ENCODE results near the gene ANKEF1. TPM values are rescaled to one million over a fixed set of nuclear protein-coding genes. Genes with fewer than 3 reads are reported as not detected.
A peak's percentile ranks its signal among the peaks of the same experiment; 100 is the strongest.

The ANKEF1 gene
- total RNA-seq: 1 to 10 TPM; 4.8 to 7.3 TPM

- ATAC-seq: peak; percentile 99
- H3K4me3 Mint-ChIP-seq: peak within 1 kb of the TSS; percentile 61
- DNase-seq: peak; percentile 88
- H3K4me1 Mint-ChIP-seq: peaks cover 9% of the 10 kb centered on the region
- peaks cover 14% of the 10 kb centered on the region for H3K27me3 Mint-ChIP-seq
- CTCF ChIA-PET: interaction anchor here (0.7 to 1.3 kb wide), 3 partner anchors 14 to 636 kb away, joined by 3 to 4 read pairs (median 3); no protein-coding TSS in a partner anchor
- no peaks in the 10 kb centered on the region for H3K9me3 Mint-ChIP-seq (ENCODE audit: low read depth)
- peaks cover 18% of the 10 kb centered on the region for H3K36me3 Mint-ChIP-seq
- peak within 1 kb of the TSS; percentile 66 for H3K27ac Mint-ChIP-seq
Measured at GRCh38 chr20:10034717-10035571, at the start of gene ANKEF1. Gene ANKEF1, plus strand, starts transcription at chr20:10034987. Its CDS starts 3,315 bp downstream, at chr20:10038302.

DNA sequence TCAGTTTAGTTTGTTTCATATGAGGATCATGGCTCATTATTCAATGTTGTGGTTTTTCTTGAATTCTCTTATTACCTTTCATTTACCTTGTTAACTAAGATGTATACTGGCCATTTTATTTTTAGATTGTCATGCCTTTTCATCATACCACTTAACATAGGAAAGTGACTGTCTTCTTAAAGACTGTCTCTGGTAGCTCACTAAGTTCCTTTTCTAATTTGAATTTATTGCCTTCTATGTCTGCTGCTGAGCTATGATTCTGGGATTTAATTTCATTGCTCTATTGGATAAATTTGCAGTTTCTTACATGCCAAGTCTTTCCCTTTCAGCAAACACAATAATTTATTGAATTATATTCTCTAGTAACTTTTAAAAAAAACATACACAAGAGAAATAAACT lies 49.5 kb upstream of the ANKEF1 start:
- Mint-ChIP-seq H3K4me1 (no peaks in the 10 kb centered on the region), H3K4me3 (no peak overlapping the region), H3K27ac (no peak overlapping the region), H3K36me3 (no peaks in the 10 kb centered on the region), H3K9me3 (ENCODE audit: low read depth) (no peaks in the 10 kb centered on the region), H3K27me3 (peaks cover 16% of the 10 kb centered on the region)
- CTCF ChIA-PET: interaction anchor here (1.1 kb wide), 1 partner anchor 9 kb away, joined by 3 read pairs; no protein-coding TSS in a partner anchor
- ATAC-seq (no peak), DNase-seq (no peak)

- Mint-ChIP-seq H3K27me3 (peaks cover 16% of the 10 kb centered on the region), H3K36me3 (no peaks in the 10 kb centered on the region), H3K27ac (no peak overlapping the region), H3K4me3 (no peak overlapping the region), H3K4me1 (no peaks in the 10 kb centered on the region), H3K9me3 (ENCODE audit: low read depth) (no peaks in the 10 kb centered on the region)
- CTCF ChIA-PET: interaction anchor here (1.1 kb wide), 1 partner anchor 9 kb away, joined by 3 read pairs; no protein-coding TSS in a partner anchor
- no peak for ATAC-seq
- no peak for DNase-seq
Measured at GRCh38 chr20:9985773-9986172, 49.0 kb upstream of the ANKEF1 start.

- Mint-ChIP-seq H3K4me3 (no peak overlapping the region), H3K36me3 (no peaks in the 10 kb centered on the region), H3K4me1 (no peaks in the 10 kb centered on the region), H3K9me3 (ENCODE audit: low read depth) (no peaks in the 10 kb centered on the region), H3K27ac (no peak overlapping the region), H3K27me3 (peaks cover 16% of the 10 kb centered on the region)
- CTCF ChIA-PET: no interaction called here
- no peak for DNase-seq
- no peak for ATAC-seq
Measured at GRCh38 chr20:9989066-9989724, 45.6 kb upstream of the ANKEF1 start.

DNA sequence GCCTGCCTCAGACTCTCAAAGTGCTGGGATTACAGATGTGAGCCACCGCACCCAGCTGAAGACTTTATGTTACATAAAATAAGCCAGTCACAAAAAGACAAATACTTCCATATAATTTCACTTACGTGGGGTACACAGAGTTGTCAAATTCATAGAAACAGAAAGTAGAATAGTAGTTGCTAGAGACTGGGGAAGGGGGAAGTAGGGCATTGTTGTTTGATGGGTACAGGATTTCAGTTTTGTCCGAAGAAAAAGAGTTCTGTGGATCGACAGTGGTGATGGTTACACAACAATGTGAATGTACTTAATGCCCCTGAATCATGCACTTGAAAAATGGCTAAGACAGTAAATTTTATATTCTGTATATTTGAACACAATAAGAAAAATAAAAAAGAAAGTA lies 41.6 kb upstream of the ANKEF1 start:
- Mint-ChIP-seq H3K36me3 (no peaks in the 10 kb centered on the region), H3K9me3 (ENCODE audit: low read depth) (peaks cover 2% of the 10 kb centered on the region), H3K4me3 (no peak overlapping the region), H3K27me3 (peaks cover 12% of the 10 kb centered on the region), H3K27ac (no peak overlapping the region), H3K4me1 (no peaks in the 10 kb centered on the region)
- ATAC-seq: no peak
- CTCF ChIA-PET: no interaction called here
- DNase-seq: no peak

GRCh38 chr20:9994676-9995075 lies 40.1 kb upstream of the ANKEF1 start:
- H3K27me3 Mint-ChIP-seq: peaks cover 2% of the 10 kb centered on the region
- H3K36me3 Mint-ChIP-seq: no peaks in the 10 kb centered on the region
- no peak overlapping the region for H3K4me3 Mint-ChIP-seq
- H3K27ac Mint-ChIP-seq: no peak overlapping the region
- DNase-seq (no peak), ATAC-seq (no peak)
- CTCF ChIA-PET: no interaction called here
- peaks cover 2% of the 10 kb centered on the region for H3K9me3 Mint-ChIP-seq (ENCODE audit: low read depth)
- H3K4me1 Mint-ChIP-seq: no peaks in the 10 kb centered on the region

- Mint-ChIP-seq H3K36me3 (no peaks in the 10 kb centered on the region), H3K9me3 (ENCODE audit: low read depth) (peaks cover 2% of the 10 kb centered on the region), H3K4me3 (no peak overlapping the region), H3K27me3 (peaks cover 3% of the 10 kb centered on the region), H3K4me1 (no peaks in the 10 kb centered on the region), H3K27ac (no peak overlapping the region)
- CTCF ChIA-PET: no interaction called here
- ATAC-seq (no peak), DNase-seq (no peak)
Measured at GRCh38 chr20:9995510-9996272, 39.1 kb upstream of the ANKEF1 start.

- CTCF ChIA-PET: no interaction called here
- H3K27ac Mint-ChIP-seq: no peak overlapping the region
- DNase-seq: no peak
- H3K36me3 Mint-ChIP-seq: no peaks in the 10 kb centered on the region
- H3K9me3 Mint-ChIP-seq (ENCODE audit: low read depth): peaks cover 2% of the 10 kb centered on the region
- ATAC-seq: no peak
- H3K4me3 Mint-ChIP-seq: no peak overlapping the region
- H3K27me3 Mint-ChIP-seq: peaks cover 3% of the 10 kb centered on the region
- H3K4me1 Mint-ChIP-seq: no peaks in the 10 kb centered on the region
Measured at GRCh38 chr20:9996944-9997343, 37.8 kb upstream of the ANKEF1 start.

DNA sequence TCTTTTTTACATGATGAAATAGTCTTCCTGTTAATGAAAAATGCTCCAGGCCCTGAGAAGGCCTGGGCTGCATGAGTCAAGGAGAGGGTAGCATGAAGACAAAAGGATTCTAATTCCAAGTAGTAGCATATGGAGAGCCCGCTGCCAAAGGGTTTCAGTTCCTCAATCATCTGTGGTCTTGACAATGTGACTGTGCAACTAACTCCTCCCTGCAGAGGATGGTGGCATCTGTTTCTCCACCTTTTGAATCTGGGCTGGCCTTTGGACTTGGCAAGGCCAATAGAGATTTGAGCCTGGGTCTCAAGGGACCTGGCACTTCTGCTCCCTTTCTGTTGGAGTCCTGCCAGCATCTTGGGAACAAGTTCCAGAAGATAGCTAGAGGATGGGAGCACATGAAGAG lies 35.1 kb upstream of the ANKEF1 start:
- no peak overlapping the region for H3K27ac Mint-ChIP-seq
- DNase-seq (no peak), ATAC-seq (no peak)
- H3K36me3 Mint-ChIP-seq: no peaks in the 10 kb centered on the region
- no peak overlapping the region for H3K4me3 Mint-ChIP-seq
- CTCF ChIA-PET: interaction anchor here (1.3 to 1.6 kb wide), 2 partner anchors 18 to 91 kb away, joined by 3 to 4 read pairs; no protein-coding TSS in a partner anchor
- H3K4me1 Mint-ChIP-seq: no peaks in the 10 kb centered on the region
- peaks cover 3% of the 10 kb centered on the region for H3K27me3 Mint-ChIP-seq
- H3K9me3 Mint-ChIP-seq (ENCODE audit: low read depth): peaks cover 1% of the 10 kb centered on the region

- H3K27me3 Mint-ChIP-seq: peaks cover 3% of the 10 kb centered on the region
- H3K27ac Mint-ChIP-seq: no peak overlapping the region
- H3K9me3 Mint-ChIP-seq (ENCODE audit: low read depth): no peaks in the 10 kb centered on the region
- DNase-seq (no peak), ATAC-seq (no peak)
- no peak overlapping the region for H3K4me3 Mint-ChIP-seq
- H3K36me3 Mint-ChIP-seq: no peaks in the 10 kb centered on the region
- peaks cover 3% of the 10 kb centered on the region for H3K4me1 Mint-ChIP-seq
- CTCF ChIA-PET: no interaction called here
Measured at GRCh38 chr20:10002866-10003265, 31.9 kb upstream of the ANKEF1 start.

- no peak overlapping the region for H3K27ac Mint-ChIP-seq
- H3K4me3 Mint-ChIP-seq: no peak overlapping the region
- H3K27me3 Mint-ChIP-seq: peaks cover 4% of the 10 kb centered on the region
- ATAC-seq (no peak), DNase-seq (no peak)
- H3K36me3 Mint-ChIP-seq: no peaks in the 10 kb centered on the region
- no peaks in the 10 kb centered on the region for H3K9me3 Mint-ChIP-seq (ENCODE audit: low read depth)
- CTCF ChIA-PET: no interaction called here
- peaks cover 3% of the 10 kb centered on the region for H3K4me1 Mint-ChIP-seq
Measured at GRCh38 chr20:10004900-10005299, 29.9 kb upstream of the ANKEF1 start.

DNA sequence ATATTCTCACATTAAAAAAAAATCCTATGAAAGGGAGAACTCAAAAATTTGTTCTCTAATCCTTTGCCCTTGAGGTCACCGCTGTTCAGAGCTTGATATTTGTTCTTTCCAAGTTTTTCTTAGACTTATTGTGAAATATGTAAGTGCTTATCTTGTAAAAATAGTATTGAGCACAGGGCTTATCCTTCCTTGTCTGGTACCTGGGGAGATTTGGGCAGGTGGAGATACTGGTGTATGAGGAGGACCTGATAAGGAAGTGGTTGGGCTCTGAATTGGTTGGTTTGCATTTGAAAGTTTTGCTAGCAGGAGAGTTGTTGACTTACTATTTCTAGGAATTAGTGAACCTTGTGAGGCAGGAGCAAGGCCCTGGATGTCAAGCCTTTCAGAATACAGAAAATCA lies 28.9 kb upstream of the ANKEF1 start:
- no peak overlapping the region for H3K4me3 Mint-ChIP-seq
- CTCF ChIA-PET: no interaction called here
- H3K36me3 Mint-ChIP-seq: no peaks in the 10 kb centered on the region
- H3K27me3 Mint-ChIP-seq: peaks cover 3% of the 10 kb centered on the region
- H3K27ac Mint-ChIP-seq: no peak overlapping the region
- H3K9me3 Mint-ChIP-seq (ENCODE audit: low read depth): no peaks in the 10 kb centered on the region
- peaks cover 3% of the 10 kb centered on the region for H3K4me1 Mint-ChIP-seq
- no peak for DNase-seq
- no peak for ATAC-seq

DNA sequence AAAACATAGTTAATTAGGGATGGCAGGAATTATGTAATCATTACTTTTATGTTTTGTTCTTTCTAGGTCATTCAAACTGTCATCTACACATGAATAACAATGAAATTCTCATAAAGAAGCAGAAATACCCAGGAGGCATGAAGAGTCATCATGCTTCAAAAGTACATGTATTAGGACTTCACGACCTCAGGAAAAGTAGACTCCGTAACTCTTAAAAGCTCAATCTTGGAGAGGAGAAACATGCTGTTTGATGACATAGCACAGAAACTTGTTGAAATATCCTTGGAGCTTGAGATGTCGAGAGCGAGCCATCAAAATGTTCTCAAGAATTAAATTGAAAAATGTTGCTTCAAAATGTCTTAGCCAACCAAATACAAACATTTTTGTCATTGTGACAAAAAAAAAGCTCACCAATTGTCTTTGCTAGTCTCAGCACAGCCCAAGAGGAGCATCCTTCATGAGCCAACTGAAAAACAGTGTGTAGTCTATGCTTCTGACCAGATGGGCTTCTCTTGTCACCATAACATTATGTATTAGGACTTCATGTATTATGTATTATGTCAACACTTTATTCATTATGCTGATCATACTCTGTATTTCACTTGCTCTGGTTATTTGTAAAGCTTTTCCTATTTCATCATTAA lies 28.2 kb upstream of the ANKEF1 start:
- H3K4me1 Mint-ChIP-seq: peaks cover 3% of the 10 kb centered on the region
- H3K27ac Mint-ChIP-seq: no peak overlapping the region

More for the DNA sequence above, 28.2 kb upstream of the ANKEF1 start:
- H3K4me3 Mint-ChIP-seq: no peak overlapping the region
- DNase-seq (no peak), ATAC-seq (no peak)
- no peaks in the 10 kb centered on the region for H3K36me3 Mint-ChIP-seq
- H3K9me3 Mint-ChIP-seq (ENCODE audit: low read depth): no peaks in the 10 kb centered on the region
- CTCF ChIA-PET: no interaction called here
- peaks cover 3% of the 10 kb centered on the region for H3K27me3 Mint-ChIP-seq

Measured in activated CD8-positive, alpha-beta memory T cell treated with anti-CD3 and anti-CD28 coated beads, Interleukin-2, amount 10 ng/mL, durations not matched to agents 7 days and 5 days (primary cell).